A549 (cell line): ENCODE results near the gene TMEM132D. TPM values are rescaled to one million over a fixed set of nuclear protein-coding genes. Genes with fewer than 3 reads are reported as not detected.

Source experiments
- ATAC-seq, 2 experiments: fragments of 200-7000 bp in 1 of 2; fragments of >200 bp in 1 of 2; cut with Nextera tagmentation in 1 of 2; cut with Tn5 transposase in 1 of 2; 3 replicates each; pipeline versions ENCODE4 v1.8.0 to v1.9.1; 2018 to 2020; ENCODE audit warnings: mild to moderate bottlenecking in 1 of 2, moderate library complexity in 1 of 2
- CTCF ChIA-PET: fragments of 300-600 bp; sonication (Branson Sonifier 250); formaldehyde crosslinking; extraction: SDS; loops from one replicate; lab custom pipeline; 2021; ENCODE audit warnings: antibody characterized with exemption, inconsistent platforms; lab: Yijun Ruan, JAX
- POLR2A ChIA-PET: fragments of 350-600 bp; formaldehyde crosslinking; extraction: SDS; loops from one replicate; lab custom pipeline; 2021; ENCODE audit warnings: antibody characterized with exemption, inconsistent platforms; lab: Yijun Ruan, JAX
- DNase-seq, 2 experiments: peaks; one replicate each; pipeline versions ENCODE4 v3.0.0 to v3.0.0-alpha.2; 2011 to 2016; ENCODE audit warnings: low read depth in 1 of 2, low spot score in 1 of 2
- FAIRE-seq: peaks from 2 replicates; lab custom pipeline; 2011; peaks lifted over from hg19 to GRCh38; lab: Jason Lieb, UNC
- H3K27ac ChIP-seq, 2 experiments: fragments of >200 bp; sonication (Bioruptor Twin); formaldehyde crosslinking; 3 replicates each; pipeline ENCODE4 v1.5.1; 2016 to 2017
- H3K4me1 ChIP-seq: fragments of >200 bp; sonication (Bioruptor Twin); formaldehyde crosslinking; 3 replicates; pipeline ENCODE4 v1.6.1; 2016
- H3K4me2 ChIP-seq: fragments of >200 bp; sonication (Bioruptor Twin); formaldehyde crosslinking; 3 replicates; pipeline ENCODE4 v1.6.1; 2016
- H3K4me3 ChIP-seq: fragments of >200 bp; sonication (Bioruptor Twin); formaldehyde crosslinking; 3 replicates; pipeline ENCODE4 v1.5.1; 2016
- H3K9me3 ChIP-seq: fragments of >200 bp; sonication (Bioruptor Twin); formaldehyde crosslinking; 3 replicates; pipeline ENCODE4 v1.6.1; 2016
- BHLHE40 ChIP-seq: IDR thresholded peaks from 2 replicates; pipeline ENCODE4 v1.6.1; 2012; ENCODE audit warnings: low read depth, low read length, inconsistent platforms
- CBX2 ChIP-seq: fragments of 200-600 bp; sonication (generic); IDR thresholded peaks from 2 replicates; pipeline ENCODE4 v1.6.1; 2016; ENCODE audit warnings: low read depth, mild to moderate bottlenecking, borderline replicate concordance
- CBX8 ChIP-seq: fragments of 200-600 bp; sonication (generic); IDR thresholded peaks from 2 replicates; pipeline ENCODE4 v1.6.1; 2016
- CEBPB ChIP-seq, 2 experiments: fragments of >200 bp in 1 of 2; sonication (Bioruptor Twin) in 1 of 2; formaldehyde crosslinking in 1 of 2; IDR thresholded peaks; 2 replicates each; pipeline ENCODE4 v1.6.1; 2012 to 2016
- CHD2 ChIP-seq: fragments of 150-350 bp; IDR thresholded peaks from 2 replicates; pipeline ENCODE4 v1.6.1; 2014; ENCODE audit warnings: low read length; ENCODE audit not compliant: partially characterized antibody
- CHD4 ChIP-seq: fragments of 200-600 bp; sonication (generic); IDR thresholded peaks from 2 replicates; pipeline ENCODE4 v1.6.1; 2016; ENCODE audit warnings: antibody characterized with exemption, mild to moderate bottlenecking, borderline replicate concordance
- EP300 ChIP-seq, 2 experiments: fragments of >200 bp; sonication (Bioruptor Twin); formaldehyde crosslinking; IDR thresholded peaks; 2 replicates in 1 of 2; 3 replicates in 1 of 2; pipeline ENCODE4 v1.6.1; 2016 to 2017
- GATA3 ChIP-seq: IDR thresholded peaks from 2 replicates; pipeline ENCODE4 v1.6.1; 2012; ENCODE audit warnings: borderline replicate concordance
- HEYL ChIP-seq: fragments of 250-450 bp; sonication (Bioruptor Pico); IDR thresholded peaks from 2 replicates; pipeline ENCODE4 v1.8.0; 2021; ENCODE audit warnings: mild to moderate bottlenecking, moderate library complexity
- HOXB13 ChIP-seq: fragments of 250-450 bp; sonication (Bioruptor Pico); IDR thresholded peaks from 2 replicates; pipeline ENCODE4 v1.5.0; 2020; ENCODE audit warnings: low read depth, mild to moderate bottlenecking, moderate library complexity
- KDM5A ChIP-seq: fragments of 200-600 bp; sonication (generic); IDR thresholded peaks from 2 replicates; pipeline ENCODE4 v1.6.1; 2016; ENCODE audit warnings: antibody characterized with exemption, mild to moderate bottlenecking
- MAZ ChIP-seq: fragments of 150-350 bp; IDR thresholded peaks from 2 replicates; pipeline ENCODE4 v1.6.1; 2014; ENCODE audit warnings: antibody characterized with exemption, low read depth, low read length, borderline replicate concordance
- MYC ChIP-seq: IDR thresholded peaks from 2 replicates; pipeline ENCODE4 v1.6.1; 2012; ENCODE audit warnings: mild to moderate bottlenecking, inconsistent platforms, low read length, improper control_type of control experiment, borderline replicate concordance
- NPAS2 ChIP-seq: fragments of 250-450 bp; sonication (Bioruptor Pico); IDR thresholded peaks from 2 replicates; pipeline ENCODE4 v1.8.0; 2022; ENCODE audit warnings: mild to moderate bottlenecking, moderate library complexity, borderline replicate concordance
- RARB ChIP-seq: fragments of 250-450 bp; sonication (Bioruptor Pico); IDR thresholded peaks from 2 replicates; pipeline ENCODE4 v1.8.0; 2021; ENCODE audit warnings: mild to moderate bottlenecking, moderate library complexity
- RFX5 ChIP-seq: fragments of 450-650 bp; IDR thresholded peaks from 2 replicates; pipeline ENCODE4 v1.7.1; 2014; ENCODE audit warnings: antibody characterized with exemption, mild to moderate bottlenecking, moderate library complexity
- RNF2 ChIP-seq: fragments of 200-600 bp; sonication (generic); IDR thresholded peaks from 2 replicates; pipeline ENCODE4 v1.6.1; 2016; ENCODE audit warnings: low read depth, mild to moderate bottlenecking, antibody characterized with exemption, moderate library complexity, borderline replicate concordance
- TP53 ChIP-seq: fragments of 250-450 bp; sonication (Bioruptor Pico); IDR thresholded peaks from 2 replicates; pipeline ENCODE4 v1.5.0; 2021; ENCODE audit warnings: mild to moderate bottlenecking, moderate library complexity
- ZC3H11A ChIP-seq: fragments of 450-650 bp; IDR thresholded peaks from 2 replicates; pipeline ENCODE4 v1.6.1; 2014; ENCODE audit warnings: antibody characterized with exemption, mild to moderate bottlenecking
- ZFP36 ChIP-seq: fragments of 450-650 bp; IDR thresholded peaks from 2 replicates; pipeline ENCODE4 v1.6.1; 2014; ENCODE audit warnings: borderline replicate concordance; ENCODE audit not compliant: partially characterized antibody
- WGBS: methylation state at CpG from one replicate; pipeline ENCODE4 v1.1.6; 2017; ENCODE audit errors: missing lambda C conversion rate; 5-methylcytosine and 5-hydroxymethylcytosine counted together
- polyA plus RNA-seq, 4 experiments: library from polyadenylated mRNA; depleted of rRNA in 3 of 4; stranded (reverse); fragments of >200 nt; fragmentation: RNase III in 1 of 4; extraction: RNeasy Plus Mini Kit Qiagen cat#74134 plus additional on column Dnase treatment in 1 of 4; gene quantifications; 2 replicates in 3 of 4; 3 replicates in 1 of 4; pipeline ENCODE4 v1.2.3, GENCODE V29; 2011 to 2017
- TF ChIP-seq, protein P1 (sequence below): fragments of 150-350 bp; IDR thresholded peaks from 2 replicates; pipeline ENCODE4 v1.6.1; 2014; ENCODE audit warnings: low read depth, mild to moderate bottlenecking, low read length
- TF ChIP-seq, protein P2 (sequence below): fragments of >200 bp; sonication (Bioruptor Twin); formaldehyde crosslinking; IDR thresholded peaks from 2 replicates; pipeline ENCODE4 v1.6.1; 2016
- TF ChIP-seq, protein P3 (sequence below): fragments of >200 bp; sonication (Bioruptor Twin); formaldehyde crosslinking; IDR thresholded peaks from 3 replicates; pipeline ENCODE4 v1.6.1; 2016
- TF ChIP-seq, protein P4 (sequence below): fragments of 200-600 bp; sonication (generic); IDR thresholded peaks from 2 replicates; pipeline ENCODE4 v1.6.1; 2016; ENCODE audit warnings: antibody characterized with exemption, mild to moderate bottlenecking, moderate library complexity
- TF ChIP-seq, protein P5 (sequence below): fragments of >200 bp; sonication (Bioruptor Twin); formaldehyde crosslinking; IDR thresholded peaks from 3 replicates; pipeline ENCODE4 v1.5.1; 2016

The TMEM132D gene
- polyA plus RNA-seq, 2 of the 4 experiments (the other 2 are of a cell fraction), result not detected

DNA sequence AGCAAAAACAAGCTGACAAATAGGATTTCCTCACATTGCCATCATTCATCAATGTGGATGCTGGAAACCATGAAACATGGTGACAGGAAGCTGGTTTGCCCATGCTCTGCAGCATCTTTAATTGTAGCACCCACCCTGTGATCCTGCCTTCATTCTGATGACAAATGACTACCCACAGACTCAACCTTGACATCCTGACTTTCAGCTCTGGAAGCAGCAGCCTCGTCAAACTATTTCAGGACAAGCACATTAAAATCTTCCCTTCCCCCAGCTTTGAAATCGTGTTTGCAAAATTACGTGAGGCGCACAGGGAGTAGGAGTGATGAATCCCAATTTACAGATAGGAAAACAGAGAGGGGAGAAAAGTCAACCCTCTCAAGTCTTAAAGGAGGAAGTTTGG lies 765.0 kb downstream of the TMEM132D start (continued):
- TF ChIP-seq, protein P1, sequence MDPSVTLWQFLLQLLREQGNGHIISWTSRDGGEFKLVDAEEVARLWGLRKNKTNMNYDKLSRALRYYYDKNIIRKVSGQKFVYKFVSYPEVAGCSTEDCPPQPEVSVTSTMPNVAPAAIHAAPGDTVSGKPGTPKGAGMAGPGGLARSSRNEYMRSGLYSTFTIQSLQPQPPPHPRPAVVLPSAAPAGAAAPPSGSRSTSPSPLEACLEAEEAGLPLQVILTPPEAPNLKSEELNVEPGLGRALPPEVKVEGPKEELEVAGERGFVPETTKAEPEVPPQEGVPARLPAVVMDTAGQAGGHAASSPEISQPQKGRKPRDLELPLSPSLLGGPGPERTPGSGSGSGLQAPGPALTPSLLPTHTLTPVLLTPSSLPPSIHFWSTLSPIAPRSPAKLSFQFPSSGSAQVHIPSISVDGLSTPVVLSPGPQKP, result no peak
- TF ChIP-seq, protein P2, sequence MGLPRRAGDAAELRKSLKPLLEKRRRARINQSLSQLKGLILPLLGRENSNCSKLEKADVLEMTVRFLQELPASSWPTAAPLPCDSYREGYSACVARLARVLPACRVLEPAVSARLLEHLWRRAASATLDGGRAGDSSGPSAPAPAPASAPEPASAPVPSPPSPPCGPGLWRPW, result no peak
- TF ChIP-seq CHD2, result no peak
- TF ChIP-seq CBX8, result no peak
- no peak for TF ChIP-seq MAZ
- TF ChIP-seq CEBPB (IDR thresholded peaks at IDR 0.05), result no peak

DNA sequence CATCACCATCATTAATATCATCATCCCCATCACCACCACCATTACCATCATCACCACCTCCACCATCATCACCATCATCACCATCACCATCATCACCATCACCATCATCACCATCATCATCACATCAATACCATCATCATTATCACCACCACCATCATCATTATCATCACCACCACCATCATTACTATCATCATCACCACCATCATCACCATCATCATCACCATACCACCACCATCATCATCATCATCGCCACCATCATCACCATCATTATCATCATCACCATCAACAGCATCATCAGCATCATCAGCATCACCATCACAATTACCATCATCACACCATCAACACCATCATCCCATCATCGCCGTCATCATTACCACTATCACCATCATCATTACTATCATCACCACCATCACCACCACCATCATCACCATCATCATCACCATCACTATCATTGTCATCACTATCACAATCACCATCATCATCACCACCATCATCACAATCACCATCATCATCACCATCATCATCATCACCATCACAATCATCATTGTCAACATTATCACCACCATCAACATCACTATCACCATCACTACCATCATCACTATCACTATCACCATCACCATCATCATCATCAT lies 767.0 kb downstream of the TMEM132D start:
- Histone ChIP-seq H3K4me2 (no peak overlapping the region), H3K4me1 (no peaks in the 10 kb centered on the region), H3K4me3 (no peak overlapping the region), H3K27ac (no peak overlapping the region), H3K9me3 (no peaks in the 10 kb centered on the region)
- ATAC-seq (no peak), FAIRE-seq (no peak), DNase-seq (no peak)
- 33% methylated on average over 3 of the region's 3 CpGs for WGBS
- TF ChIP-seq CBX2 (no peak), HOXB13 (CRISPR knock-in tag) (no peak)
- ChIA-PET CTCF (interaction anchor here (0.7 kb wide), 1 partner anchor 607 kb away, joined by 3 read pairs; no protein-coding TSS in a partner anchor), POLR2A (no interaction called here)

DNA sequence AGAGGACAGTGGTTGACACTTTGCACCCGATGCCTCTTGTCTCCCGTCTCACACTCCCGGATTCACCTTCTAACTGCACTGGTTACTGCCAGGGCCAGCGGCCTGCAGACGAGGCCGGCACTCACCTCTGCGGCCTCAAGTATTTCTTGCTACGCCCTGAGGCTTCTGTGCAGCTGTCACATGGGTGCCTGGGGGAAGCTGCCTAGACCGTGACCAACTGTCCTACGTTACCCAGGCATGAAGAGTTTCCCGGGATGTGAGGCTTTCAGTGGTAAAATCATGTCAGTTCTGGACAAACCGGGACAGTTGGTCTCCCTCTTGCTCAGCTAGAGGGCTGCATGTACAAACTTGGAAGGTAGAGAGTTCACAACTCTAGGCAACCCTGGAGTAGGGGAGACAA lies 776.1 kb downstream of the TMEM132D start:
- Histone ChIP-seq H3K9me3 (no peaks in the 10 kb centered on the region), H3K27ac (no peak overlapping the region), H3K4me3 (no peak overlapping the region), H3K4me1 (no peaks in the 10 kb centered on the region), H3K4me2 (no peak overlapping the region)
- no peak for TF ChIP-seq EP300 (IDR thresholded peaks at IDR 0.05)
- no peak for TF ChIP-seq TP53 (CRISPR knock-in tag)
- FAIRE-seq (no peak), DNase-seq (no peak), ATAC-seq (no peak)
- 12% methylated on average over 12 of the region's 12 CpGs for WGBS
- CTCF ChIA-PET, result no interaction called here
- POLR2A ChIA-PET, result no interaction called here

DNA sequence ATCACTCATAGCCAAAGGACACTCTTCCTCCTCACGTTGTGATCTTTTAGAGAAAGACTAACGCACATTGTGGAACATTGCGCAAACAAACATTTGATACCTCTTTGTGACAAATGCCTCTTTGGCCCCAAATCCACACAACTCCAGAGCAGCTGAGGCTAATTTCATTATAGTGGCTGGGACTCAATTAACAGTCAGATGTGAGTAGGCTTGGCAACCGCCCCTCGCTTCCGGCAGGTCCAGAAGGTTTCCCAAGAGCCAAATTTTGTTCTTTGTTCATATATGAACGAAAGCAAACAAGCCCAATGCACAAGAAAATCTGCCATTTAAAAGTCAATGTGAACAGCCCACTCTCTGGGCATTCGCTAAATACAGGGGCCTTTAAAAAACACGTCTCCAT lies 776.6 kb downstream of the TMEM132D start:
- CTCF ChIA-PET, result no interaction called here
- H3K4me3 ChIP-seq, result no peak overlapping the region
- H3K4me2 ChIP-seq, result no peak overlapping the region
- ATAC-seq (no peak), FAIRE-seq (no peak), DNase-seq (no peak)
- H3K9me3 ChIP-seq, result no peaks in the 10 kb centered on the region
- no peaks in the 10 kb centered on the region for H3K4me1 ChIP-seq
- no peak overlapping the region for H3K27ac ChIP-seq
- POLR2A ChIA-PET, result no interaction called here
- WGBS, result 33% methylated on average over 9 of the region's 9 CpGs
- TF ChIP-seq NPAS2 (CRISPR knock-in tag), result no peak
- no peak for TF ChIP-seq RFX5
- no peak for TF ChIP-seq ZFP36
- TF ChIP-seq GATA3, result no peak
- TF ChIP-seq HOXB13 (CRISPR knock-in tag), result no peak
- no peak for TF ChIP-seq CHD4
- no peak for TF ChIP-seq MYC
- TF ChIP-seq ZC3H11A, result no peak
- no peak for TF ChIP-seq BHLHE40
- TF ChIP-seq, protein P3, sequence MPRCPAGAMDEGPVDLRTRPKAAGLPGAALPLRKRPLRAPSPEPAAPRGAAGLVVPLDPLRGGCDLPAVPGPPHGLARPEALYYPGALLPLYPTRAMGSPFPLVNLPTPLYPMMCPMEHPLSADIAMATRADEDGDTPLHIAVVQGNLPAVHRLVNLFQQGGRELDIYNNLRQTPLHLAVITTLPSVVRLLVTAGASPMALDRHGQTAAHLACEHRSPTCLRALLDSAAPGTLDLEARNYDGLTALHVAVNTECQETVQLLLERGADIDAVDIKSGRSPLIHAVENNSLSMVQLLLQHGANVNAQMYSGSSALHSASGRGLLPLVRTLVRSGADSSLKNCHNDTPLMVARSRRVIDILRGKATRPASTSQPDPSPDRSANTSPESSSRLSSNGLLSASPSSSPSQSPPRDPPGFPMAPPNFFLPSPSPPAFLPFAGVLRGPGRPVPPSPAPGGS, result no peak
- no peak for TF ChIP-seq KDM5A
- no peak for TF ChIP-seq RNF2
- TF ChIP-seq HEYL (CRISPR knock-in tag), result no peak
- TF ChIP-seq, protein P4, sequence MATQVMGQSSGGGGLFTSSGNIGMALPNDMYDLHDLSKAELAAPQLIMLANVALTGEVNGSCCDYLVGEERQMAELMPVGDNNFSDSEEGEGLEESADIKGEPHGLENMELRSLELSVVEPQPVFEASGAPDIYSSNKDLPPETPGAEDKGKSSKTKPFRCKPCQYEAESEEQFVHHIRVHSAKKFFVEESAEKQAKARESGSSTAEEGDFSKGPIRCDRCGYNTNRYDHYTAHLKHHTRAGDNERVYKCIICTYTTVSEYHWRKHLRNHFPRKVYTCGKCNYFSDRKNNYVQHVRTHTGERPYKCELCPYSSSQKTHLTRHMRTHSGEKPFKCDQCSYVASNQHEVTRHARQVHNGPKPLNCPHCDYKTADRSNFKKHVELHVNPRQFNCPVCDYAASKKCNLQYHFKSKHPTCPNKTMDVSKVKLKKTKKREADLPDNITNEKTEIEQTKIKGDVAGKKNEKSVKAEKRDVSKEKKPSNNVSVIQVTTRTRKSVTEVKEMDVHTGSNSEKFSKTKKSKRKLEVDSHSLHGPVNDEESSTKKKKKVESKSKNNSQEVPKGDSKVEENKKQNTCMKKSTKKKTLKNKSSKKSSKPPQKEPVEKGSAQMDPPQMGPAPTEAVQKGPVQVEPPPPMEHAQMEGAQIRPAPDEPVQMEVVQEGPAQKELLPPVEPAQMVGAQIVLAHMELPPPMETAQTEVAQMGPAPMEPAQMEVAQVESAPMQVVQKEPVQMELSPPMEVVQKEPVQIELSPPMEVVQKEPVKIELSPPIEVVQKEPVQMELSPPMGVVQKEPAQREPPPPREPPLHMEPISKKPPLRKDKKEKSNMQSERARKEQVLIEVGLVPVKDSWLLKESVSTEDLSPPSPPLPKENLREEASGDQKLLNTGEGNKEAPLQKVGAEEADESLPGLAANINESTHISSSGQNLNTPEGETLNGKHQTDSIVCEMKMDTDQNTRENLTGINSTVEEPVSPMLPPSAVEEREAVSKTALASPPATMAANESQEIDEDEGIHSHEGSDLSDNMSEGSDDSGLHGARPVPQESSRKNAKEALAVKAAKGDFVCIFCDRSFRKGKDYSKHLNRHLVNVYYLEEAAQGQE, result no peak
- TF ChIP-seq RARB, result no peak
- TF ChIP-seq, protein P5, sequence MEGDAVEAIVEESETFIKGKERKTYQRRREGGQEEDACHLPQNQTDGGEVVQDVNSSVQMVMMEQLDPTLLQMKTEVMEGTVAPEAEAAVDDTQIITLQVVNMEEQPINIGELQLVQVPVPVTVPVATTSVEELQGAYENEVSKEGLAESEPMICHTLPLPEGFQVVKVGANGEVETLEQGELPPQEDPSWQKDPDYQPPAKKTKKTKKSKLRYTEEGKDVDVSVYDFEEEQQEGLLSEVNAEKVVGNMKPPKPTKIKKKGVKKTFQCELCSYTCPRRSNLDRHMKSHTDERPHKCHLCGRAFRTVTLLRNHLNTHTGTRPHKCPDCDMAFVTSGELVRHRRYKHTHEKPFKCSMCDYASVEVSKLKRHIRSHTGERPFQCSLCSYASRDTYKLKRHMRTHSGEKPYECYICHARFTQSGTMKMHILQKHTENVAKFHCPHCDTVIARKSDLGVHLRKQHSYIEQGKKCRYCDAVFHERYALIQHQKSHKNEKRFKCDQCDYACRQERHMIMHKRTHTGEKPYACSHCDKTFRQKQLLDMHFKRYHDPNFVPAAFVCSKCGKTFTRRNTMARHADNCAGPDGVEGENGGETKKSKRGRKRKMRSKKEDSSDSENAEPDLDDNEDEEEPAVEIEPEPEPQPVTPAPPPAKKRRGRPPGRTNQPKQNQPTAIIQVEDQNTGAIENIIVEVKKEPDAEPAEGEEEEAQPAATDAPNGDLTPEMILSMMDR, result no peak
